ENCODE measurements around the gene SLK. TPM values are rescaled to one million over a fixed set of nuclear protein-coding genes. Genes with fewer than 3 reads are reported as not detected.

Gene SLK
- polyA plus RNA-seq, 2 of the 4 experiments (the other 2 are of a cell fraction), result 23.3 to 29.2 TPM

GRCh38 chr10:103930449-103930848, 36.5 kb upstream of the SLK start:
- ATAC-seq, result no peak
- WGBS (ENCODE audit: missing lambda C conversion rate), result 80% methylated on average over 1 of the region's 1 CpG
- no peak overlapping the region for H3K27ac ChIP-seq
- no peak for DNase-seq (ENCODE audit: low read depth in 1 of 2, low spot score in 1 of 2)
- no peak for FAIRE-seq
- no peaks in the 10 kb centered on the region for H3K4me1 ChIP-seq
- CTCF ChIA-PET, result no interaction called here
- no peak overlapping the region for H3K4me3 ChIP-seq
- TF ChIP-seq ATOH8 (CRISPR knock-in tag; IDR thresholded peaks at IDR 0.05; ENCODE audit: low read depth) (no peak), USF2 (IDR thresholded peaks at IDR 0.05) (no peak), ZC3H11A (IDR thresholded peaks at IDR 0.05) (no peak), RAD21 (conservative IDR thresholded peaks at IDR 0.05 in 1 of 2, IDR thresholded peaks at IDR 0.05 in 1 of 2) (no peak), SREBF2 (IDR thresholded peaks at IDR 0.05) (no peak), MYC (IDR thresholded peaks at IDR 0.05; ENCODE audit: borderline replicate concordance, low read length) (no peak), HOXB5 (CRISPR knock-in tag; IDR thresholded peaks at IDR 0.05) (no peak), POLR2AphosphoS2 (conservative IDR thresholded peaks at IDR 0.05; ENCODE audit: low read length) (no peak), MAFK (IDR thresholded peaks at IDR 0.05; ENCODE audit: partially characterized antibody) (no peak), FOSL2 (IDR thresholded peaks at IDR 0.05) (no peak), FOSL2 (CRISPR knock-in tag; IDR thresholded peaks at IDR 0.05) (no peak), CEBPB (IDR thresholded peaks at IDR 0.05) (no peak), E2F6 (IDR thresholded peaks at IDR 0.05; ENCODE audit: borderline replicate concordance, low read depth) (no peak), EHF (CRISPR knock-in tag; IDR thresholded peaks at IDR 0.05) (no peak), ELK1 (IDR thresholded peaks at IDR 0.05; ENCODE audit: low read depth, low read length) (no peak), HOXA7 (CRISPR knock-in tag; IDR thresholded peaks at IDR 0.05) (no peak)
- no peaks in the 10 kb centered on the region for H3K9me3 ChIP-seq
- POLR2A ChIA-PET, result no interaction called here
- H3K4me2 ChIP-seq, result no peak overlapping the region

- no peak for ATAC-seq
- FAIRE-seq, result no peak
Measured at GRCh38 chr10:103930881-103931280, 36.1 kb upstream of the SLK start.

More at GRCh38 chr10:103930881-103931280, 36.1 kb upstream of the SLK start:
- ChIA-PET POLR2A (no interaction called here), CTCF (interaction anchor here (1.7 kb wide), 1 partner anchor 11 kb away, joined by 5 read pairs; no protein-coding TSS in a partner anchor)
- Histone ChIP-seq H3K4me2 (no peak overlapping the region), H3K4me3 (no peak overlapping the region), H3K27ac (no peak overlapping the region), H3K4me1 (no peaks in the 10 kb centered on the region), H3K9me3 (no peaks in the 10 kb centered on the region)
- DNase-seq (ENCODE audit: low read depth in 1 of 2, low spot score in 1 of 2), result no peak
- WGBS (ENCODE audit: missing lambda C conversion rate), result 84% methylated on average over 6 of the region's 6 CpGs
- TF ChIP-seq USF2 (IDR thresholded peaks at IDR 0.05) (no peak), MAZ (IDR thresholded peaks at IDR 0.05; ENCODE audit: borderline replicate concordance, low read depth, low read length) (no peak), EP300 (IDR thresholded peaks at IDR 0.05) (no peak), E2F6 (IDR thresholded peaks at IDR 0.05; ENCODE audit: borderline replicate concordance, low read depth) (no peak), POLR2AphosphoS2 (conservative IDR thresholded peaks at IDR 0.05; ENCODE audit: low read length) (no peak)

Measured in A549 (cell line).